DMS153 treated with DMSO at 0.1 percent for 48 hours (cell line): ENCODE data around the gene FLNC.

Experiments
- DNase-seq: peaks from one replicate; lab custom pipeline; 2025; ENCODE audit not compliant: unreplicated experiment; lab: John Stamatoyannopoulos, UW

The FLNC gene, protein sequence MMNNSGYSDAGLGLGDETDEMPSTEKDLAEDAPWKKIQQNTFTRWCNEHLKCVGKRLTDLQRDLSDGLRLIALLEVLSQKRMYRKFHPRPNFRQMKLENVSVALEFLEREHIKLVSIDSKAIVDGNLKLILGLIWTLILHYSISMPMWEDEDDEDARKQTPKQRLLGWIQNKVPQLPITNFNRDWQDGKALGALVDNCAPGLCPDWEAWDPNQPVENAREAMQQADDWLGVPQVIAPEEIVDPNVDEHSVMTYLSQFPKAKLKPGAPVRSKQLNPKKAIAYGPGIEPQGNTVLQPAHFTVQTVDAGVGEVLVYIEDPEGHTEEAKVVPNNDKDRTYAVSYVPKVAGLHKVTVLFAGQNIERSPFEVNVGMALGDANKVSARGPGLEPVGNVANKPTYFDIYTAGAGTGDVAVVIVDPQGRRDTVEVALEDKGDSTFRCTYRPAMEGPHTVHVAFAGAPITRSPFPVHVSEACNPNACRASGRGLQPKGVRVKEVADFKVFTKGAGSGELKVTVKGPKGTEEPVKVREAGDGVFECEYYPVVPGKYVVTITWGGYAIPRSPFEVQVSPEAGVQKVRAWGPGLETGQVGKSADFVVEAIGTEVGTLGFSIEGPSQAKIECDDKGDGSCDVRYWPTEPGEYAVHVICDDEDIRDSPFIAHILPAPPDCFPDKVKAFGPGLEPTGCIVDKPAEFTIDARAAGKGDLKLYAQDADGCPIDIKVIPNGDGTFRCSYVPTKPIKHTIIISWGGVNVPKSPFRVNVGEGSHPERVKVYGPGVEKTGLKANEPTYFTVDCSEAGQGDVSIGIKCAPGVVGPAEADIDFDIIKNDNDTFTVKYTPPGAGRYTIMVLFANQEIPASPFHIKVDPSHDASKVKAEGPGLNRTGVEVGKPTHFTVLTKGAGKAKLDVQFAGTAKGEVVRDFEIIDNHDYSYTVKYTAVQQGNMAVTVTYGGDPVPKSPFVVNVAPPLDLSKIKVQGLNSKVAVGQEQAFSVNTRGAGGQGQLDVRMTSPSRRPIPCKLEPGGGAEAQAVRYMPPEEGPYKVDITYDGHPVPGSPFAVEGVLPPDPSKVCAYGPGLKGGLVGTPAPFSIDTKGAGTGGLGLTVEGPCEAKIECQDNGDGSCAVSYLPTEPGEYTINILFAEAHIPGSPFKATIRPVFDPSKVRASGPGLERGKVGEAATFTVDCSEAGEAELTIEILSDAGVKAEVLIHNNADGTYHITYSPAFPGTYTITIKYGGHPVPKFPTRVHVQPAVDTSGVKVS (N-terminal part only)

DNA sequence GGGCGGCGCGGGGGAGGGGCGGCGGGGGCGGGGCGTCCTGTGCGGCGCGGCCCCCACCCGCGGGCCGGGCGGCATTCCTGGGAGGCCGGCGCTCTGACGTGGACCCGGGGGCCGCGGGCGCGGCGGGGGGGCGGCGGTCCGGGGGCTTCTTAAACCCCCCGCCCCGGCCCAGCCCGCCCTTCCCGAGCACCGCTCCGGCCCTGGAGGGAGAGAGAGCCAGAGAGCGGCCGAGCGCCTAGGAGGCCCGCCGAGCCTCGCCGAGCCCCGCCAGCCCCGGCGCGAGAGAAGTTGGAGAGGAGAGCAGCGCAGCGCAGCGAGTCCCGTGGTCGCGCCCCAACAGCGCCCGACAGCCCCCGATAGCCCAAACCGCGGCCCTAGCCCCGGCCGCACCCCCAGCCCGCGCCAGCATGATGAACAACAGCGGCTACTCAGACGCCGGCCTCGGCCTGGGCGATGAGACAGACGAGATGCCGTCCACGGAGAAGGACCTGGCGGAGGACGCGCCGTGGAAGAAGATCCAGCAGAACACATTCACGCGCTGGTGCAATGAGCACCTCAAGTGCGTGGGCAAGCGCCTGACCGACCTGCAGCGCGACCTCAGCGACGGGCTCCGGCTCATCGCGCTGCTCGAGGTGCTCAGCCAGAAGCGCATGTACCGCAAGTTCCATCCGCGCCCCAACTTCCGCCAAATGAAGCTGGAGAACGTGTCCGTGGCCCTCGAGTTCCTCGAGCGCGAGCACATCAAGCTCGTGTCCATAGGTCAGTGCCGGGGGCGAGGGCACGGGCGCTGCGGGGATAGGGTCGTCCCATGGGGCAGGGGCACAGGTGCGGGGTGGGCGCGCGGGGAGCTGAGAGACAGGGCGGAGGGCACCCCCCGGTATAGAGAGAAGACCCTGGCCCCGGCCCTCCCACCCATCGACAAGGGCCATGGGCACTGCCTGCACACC, at the start of gene FLNC:
Gene FLNC (plus strand): TSS at position 176 of the 947 bp plus-strand sequence. CDS start 232 bp downstream, at position 408.
- DNase-seq = no peak

GRCh38 chr7:128781126-128781525, 49.1 kb upstream of the FLNC start:
- DNase-seq = no peak

- DNase-seq = no peak
Measured at GRCh38 chr7:128781851-128782250, 48.4 kb upstream of the FLNC start.

DNA sequence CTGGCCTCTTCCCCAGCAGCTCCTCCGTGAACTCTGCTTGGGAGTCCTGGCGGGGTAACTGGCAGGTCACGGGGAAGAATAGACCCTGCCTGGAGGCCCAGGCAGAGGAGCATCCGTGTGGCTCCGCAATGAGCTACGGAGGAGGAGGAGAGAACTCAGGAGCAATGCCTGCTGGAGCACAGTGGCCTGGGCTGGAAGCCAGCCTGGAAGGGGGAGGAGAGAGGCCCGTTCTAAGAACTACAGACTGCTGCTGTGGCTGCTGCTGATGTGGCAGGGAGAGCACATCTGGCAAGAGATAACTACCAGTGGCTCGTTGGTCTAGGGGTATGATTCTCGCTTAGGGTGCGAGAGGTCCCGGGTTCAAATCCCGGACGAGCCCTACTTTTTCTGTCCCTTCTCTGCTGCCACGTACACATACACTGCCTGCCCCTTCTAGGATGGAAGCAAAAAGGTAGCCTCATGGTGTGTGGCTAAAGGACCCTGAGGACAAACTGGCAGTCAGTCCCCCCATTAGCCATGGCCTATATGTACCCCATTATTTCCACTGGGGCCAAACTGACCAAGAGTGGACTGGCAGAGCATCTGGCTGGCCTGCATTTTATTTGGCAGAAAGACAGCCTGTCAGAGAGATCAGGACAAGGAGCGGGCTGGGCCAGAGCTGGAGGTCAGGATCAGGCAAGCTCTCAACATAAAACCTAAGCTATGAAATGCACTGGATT, 46.9 kb upstream of the FLNC start:
- DNase-seq = no peak

DNA sequence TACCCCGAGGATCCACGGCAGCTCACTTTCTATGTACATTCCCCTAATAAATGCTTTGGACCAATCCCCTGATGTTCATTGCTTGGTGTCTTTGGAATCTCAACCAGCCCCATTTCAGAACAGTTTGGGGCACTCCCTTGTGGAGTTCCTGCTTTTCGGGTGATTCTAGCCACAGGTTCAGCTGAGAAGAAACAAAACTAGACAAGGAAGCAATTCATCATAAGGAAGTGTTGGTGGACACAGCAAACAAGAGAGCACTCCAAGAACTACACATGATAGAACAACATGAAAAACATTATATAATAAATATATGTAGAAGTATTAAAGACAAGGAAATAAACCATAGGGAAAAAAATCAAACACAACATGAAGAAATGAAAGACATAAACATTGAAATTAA, 44.5 kb upstream of the FLNC start:
- no peak for DNase-seq

GRCh38 chr7:128788446-128789412, 41.5 kb upstream of the FLNC start:
- no peak for DNase-seq

DNA sequence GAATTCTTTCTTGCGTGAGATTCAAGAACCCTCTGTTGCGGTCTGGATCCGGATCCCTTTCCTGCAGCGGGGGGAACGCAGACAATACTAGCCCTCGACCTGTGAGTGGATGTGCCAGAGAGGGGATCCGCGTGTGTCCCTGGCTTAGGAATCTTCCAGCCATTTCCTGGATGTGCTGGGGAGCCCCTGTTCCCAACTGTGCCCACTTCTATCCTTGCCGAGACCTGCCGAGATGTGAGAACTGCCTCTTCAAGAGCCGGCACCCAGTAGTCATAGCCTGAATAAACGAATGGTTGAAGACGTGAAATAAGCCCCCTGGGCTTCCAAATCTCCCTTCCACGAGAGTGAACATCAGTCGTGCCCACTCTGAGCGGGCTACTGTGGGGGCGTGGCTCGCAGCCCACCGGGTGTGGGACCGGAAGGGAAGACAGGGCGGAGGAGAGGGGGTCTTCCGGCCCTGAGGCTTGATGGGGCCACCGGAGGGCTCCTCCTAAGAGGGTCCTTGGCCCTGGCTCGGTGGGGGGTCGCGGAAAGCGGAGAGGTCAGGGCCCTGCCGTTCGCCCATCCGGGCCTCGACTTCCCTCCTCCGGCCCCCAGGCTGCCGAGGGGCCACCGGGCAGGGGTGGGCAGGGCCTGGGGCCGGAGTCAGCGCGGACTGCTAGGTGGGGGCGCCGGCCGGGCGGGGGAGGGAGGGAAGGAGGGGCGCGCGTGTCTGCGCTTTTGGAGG, 39.7 kb upstream of the FLNC start:
- no peak for DNase-seq

DNA sequence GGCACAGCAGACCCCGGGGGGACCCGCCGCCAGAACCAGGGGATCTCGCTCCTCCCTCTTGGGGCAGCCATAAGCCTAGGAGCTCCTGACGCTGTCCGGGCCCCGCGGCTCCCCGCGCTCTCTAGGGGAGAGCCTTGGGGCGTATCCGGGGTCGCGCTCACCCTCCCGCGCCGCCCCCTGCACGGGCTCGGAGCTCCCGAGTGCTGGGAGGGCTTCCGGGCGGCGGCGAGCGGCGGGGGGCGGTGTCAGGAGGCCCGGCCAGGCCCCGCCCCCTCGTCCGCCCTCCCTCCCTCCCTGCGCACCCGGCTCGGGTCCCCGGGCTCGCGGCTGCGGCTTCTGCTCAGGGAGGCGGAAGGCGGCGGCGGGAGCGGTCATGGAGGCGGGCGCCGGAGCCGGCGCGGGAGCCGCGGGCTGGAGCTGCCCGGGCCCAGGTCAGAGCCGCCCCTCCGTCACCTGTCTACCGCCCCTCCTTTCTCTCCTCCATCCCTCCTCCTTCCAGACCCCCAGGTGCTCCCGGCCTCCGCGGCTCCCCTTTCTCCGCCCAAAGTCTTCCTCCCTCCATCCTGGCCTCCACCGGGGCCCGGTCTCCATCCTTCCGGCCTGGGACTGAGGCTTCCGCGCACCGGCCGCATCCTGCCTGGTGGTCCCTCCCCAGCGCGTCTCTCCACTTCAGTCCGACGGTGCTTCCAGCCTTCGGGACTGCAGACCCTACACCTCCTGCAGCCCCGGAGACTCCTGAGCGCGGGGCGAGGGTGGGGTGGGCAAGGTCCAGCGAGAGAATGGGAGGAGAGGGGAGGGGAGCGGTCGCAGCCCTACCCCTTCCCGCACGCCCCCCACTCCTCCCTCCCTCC, 38.9 kb upstream of the FLNC start, which contains the start of gene CCDC136:
Gene CCDC136 (plus strand): TSS at position 848 of the 851 bp plus-strand sequence. CDS start 444 bp downstream, outside the sequence.
- no peak for DNase-seq

DNA sequence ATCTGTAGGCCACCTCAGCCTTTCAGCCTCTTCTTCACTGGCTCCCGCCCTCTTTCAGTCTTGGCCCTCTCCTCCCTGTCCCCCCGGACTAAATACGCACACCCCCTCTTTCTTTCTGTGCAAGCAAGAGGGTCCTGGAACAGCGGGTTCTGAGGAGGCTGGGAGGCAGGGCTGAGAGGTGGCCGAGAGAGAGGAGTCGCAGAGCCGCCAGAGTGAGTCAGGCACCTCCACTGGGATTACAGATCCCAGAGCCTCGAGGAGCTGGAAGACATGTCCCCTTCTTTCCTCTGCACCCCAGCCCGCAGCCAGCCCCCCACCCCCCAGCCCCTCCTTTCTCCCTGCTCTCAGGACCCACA, 38.3 kb upstream of the FLNC start:
- DNase-seq = no peak

- no peak for DNase-seq
Measured at GRCh38 chr7:128792471-128793180, 37.6 kb upstream of the FLNC start.

DNA sequence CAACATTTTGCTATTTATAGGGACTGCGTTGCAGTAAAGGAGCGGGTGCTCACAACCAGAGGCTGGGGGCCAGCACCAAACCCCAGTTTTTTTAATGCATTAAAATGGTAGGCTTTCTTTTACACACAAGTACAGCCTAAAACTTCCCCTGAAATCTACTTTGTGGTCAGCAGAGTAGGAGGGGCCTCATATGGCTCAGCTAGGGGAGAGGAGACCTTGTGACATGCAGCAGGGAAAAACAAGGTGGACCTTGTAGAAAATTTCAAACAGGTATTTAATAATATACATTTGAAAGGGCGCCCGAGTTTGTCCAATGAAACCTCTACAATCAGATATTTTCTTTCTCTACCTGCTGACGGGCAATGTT, 37.0 kb upstream of the FLNC start:
- DNase-seq = no peak

DNA sequence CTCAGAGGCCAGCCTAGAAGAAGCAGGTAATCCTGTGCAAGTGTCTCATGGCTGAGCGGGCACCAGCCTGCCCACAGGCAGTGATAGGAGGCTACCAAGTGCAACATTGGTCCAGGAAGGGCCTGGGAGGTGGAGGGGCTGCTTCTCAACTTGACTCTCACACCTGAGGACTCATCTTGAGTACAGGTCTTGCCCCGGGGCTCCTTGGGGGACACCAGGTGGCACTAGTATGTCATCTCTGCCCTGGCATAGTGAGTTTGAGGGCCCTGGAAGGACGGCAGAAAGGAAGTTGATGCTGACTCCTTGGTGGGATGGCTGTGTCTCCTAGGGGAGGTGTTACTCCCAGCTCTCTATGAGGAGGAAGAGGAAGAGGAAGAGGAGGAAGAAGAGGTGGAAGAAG, 36.2 kb upstream of the FLNC start:
- no peak for DNase-seq

- DNase-seq = no peak
Measured at GRCh38 chr7:128794436-128794835, 35.8 kb upstream of the FLNC start.

DNA sequence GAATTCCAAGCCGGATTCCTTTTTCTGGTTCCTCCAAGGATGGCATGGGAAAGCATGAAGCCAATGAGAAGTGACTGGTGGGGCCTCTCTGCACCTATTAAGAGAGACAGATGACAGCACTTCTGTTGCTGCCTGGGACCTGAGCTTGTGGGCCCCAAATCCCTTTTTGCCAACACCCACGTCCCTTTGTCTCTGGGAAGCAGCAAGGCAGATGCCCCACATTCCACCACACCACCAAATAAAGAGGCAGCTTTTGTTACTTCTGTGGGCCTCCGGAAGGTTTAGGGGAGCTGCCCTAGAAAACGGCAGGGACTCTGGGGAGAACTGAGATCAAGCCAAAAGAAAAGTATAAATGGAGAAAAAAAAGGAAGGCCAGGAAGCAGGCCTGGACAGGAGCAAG, 35.1 kb upstream of the FLNC start:
- DNase-seq = no peak

- DNase-seq = no peak
Measured at GRCh38 chr7:128796327-128796726, 33.9 kb upstream of the FLNC start.

DNA sequence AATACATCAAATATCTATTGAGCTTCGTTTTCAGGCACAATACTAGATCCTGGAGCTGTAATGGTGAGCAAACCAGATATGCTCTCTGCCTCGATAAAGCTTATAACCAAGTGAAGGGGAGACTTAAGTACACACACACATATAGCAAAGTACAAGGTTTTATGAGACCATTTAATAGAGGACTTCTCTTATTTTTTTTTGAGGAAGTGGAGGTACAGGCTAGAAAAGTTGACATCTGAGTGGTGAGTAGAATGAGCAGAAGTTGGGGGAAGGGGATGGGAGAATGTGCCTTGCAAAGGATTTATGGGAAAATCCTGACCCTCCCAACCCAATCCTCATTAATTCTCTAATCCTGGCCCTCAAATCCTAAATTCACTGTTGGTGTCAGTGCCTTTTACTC, 30.8 kb upstream of the FLNC start:
- no peak for DNase-seq
